Activated CD4-positive, alpha-beta T cell treated with anti-CD3 and anti-CD28 coated beads, Interleukin-2, amount 50 U/mL, for 48 hours (primary cell): Measurements from ENCODE around the gene UBN1.
"Not testable (repeated sequence)": the region's sequence is repeated elsewhere in the genome, so short reads cannot be mapped to it uniquely, and the experiment has no call there.

Experiments
- DNase-seq, 2 experiments: peaks; one replicate each; pipeline ENCODE4 v3.0.0-alpha.2; 2020

Gene UBN1

GRCh38 chr16:4888428-4889135 is 41.3 kb downstream of the UBN1 start:
- no peak for DNase-seq

GRCh38 chr16:4890026-4890425 is 42.7 kb downstream of the UBN1 start:
- DNase-seq = no peak

DNA sequence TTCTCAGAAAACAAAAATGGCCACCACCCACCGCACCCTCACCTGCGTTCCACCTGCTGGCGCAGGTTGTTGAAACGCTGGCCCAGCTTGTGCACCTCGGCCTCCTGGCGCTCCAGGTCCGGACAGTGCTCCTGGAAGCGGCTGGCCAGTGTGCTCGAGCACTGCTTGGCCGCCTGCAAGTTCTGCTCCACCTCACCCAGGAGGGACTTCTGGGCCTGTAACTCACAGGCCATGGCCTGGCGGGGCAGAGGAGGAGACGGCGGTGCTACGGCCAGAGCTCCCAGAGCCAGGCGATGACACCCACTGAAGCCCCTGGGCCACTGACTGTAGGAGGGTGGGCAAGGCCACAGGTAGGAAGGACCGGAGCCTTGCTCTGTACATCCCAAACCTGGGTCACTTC is 43.4 kb downstream of the UBN1 start:
- no peak for DNase-seq

- DNase-seq = no peak
Measured at GRCh38 chr16:4891097-4891885, 44.0 kb downstream of the UBN1 start.

GRCh38 chr16:4891886-4892216 is 44.6 kb downstream of the UBN1 start:
- DNase-seq = no peak

DNA sequence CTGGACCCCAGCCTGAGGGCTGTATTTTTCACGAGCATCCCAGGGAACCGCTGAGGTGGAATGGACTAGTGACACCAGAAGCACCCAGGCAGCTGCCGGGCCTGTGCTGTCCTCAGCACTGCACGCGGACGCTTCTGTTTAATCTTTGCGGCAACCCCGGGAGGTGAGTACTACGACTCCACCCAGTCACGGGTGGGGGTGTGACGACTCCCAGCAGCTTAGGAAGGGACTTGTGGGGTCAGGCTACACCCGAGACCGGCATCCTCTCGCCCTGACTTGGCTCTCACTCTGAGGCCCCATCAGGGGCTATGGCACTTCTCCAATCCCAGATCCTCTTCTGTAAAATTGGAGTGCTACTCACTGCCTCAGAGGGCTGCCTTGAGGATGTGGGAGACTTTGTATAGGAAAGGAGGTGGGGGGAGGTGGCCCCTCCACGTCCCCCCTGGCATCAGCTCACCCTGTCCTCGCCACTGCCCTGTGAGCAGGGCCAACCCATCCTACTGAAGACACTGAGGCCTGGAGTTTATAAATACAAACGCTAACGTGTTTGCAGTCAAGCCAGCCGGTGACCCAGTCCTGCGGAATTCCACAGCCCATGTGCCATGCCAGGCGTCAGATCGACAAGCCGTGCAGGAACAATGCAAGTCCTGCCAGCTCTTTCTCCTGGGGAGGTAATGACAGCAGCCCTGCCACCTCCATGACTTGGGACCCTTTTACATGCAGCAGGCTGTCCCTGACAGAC is 45.3 kb downstream of the UBN1 start:
- no peak for DNase-seq

- DNase-seq = no peak
Measured at GRCh38 chr16:4893103-4893862, 46.0 kb downstream of the UBN1 start.

DNA sequence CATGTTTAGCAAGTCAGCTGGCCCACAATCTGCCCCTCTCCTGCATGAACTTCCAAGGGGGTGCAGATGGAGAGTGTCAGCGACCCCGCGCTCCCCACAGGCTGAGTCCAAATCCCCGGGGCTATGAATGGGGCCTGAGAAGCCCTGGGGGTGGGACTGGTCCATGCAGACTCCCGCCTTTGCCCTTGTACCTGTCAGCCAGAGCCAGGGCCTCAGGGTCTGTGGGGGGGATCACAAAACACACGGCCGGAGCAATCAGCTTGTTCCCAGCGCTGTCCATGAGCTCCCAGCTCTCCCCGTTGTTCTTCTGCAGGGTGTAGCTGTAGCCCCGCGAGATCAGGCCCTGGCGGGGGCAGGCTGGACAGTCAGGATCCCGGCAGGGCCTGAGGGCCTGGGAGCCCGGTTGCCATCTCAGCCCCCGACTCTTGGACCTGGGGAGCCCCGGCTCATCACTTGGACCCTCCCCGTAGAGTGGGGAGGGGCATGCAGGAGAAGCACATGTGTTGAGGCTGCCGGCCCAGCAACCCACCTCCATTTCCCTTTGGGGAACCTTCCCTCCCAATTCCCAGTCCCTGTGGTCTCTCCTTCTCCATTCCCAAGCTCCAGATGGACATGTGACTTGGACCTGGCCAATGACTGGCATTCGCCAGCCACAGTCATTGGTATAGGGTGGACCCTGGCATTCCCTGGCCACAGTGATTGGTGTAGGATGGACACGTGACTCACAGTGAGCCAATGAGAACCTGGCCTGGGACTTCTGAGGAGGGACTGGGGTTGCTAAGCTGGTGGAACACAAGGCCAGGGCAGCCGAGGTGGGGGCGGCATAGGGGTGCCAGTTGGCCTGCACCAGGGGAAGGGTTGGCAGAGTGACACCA is 47.2 kb downstream of the UBN1 start:
- peak in 1 of 2 experiments; percentile 6 for DNase-seq

DNA sequence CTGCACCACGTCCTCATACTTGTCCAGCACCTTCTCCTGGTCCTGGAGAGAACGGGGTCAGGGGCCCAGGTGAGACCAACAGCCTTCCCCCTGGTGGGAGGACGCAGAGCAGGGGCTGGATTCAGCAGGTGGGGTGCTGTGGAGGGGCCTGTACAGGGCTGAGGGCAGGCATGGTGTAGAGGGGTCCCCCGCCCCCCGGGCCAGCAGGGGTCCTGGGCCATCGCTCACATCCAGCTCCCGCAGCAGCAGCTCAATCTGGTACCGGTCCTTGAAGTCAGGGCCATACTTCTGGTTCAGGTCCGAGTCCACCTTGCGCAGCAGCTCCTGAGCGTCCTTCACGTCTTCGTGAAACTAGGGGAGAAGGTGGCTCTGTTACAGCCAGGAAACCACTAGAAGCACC is 48.1 kb downstream of the UBN1 start:
- no peak for DNase-seq

GRCh38 chr16:4896761-4897160 is 49.5 kb downstream of the UBN1 start:
- not testable (repeated sequence) for DNase-seq

- no peak for DNase-seq
Measured at GRCh38 chr16:4897328-4897727, 50.0 kb downstream of the UBN1 start.

DNA sequence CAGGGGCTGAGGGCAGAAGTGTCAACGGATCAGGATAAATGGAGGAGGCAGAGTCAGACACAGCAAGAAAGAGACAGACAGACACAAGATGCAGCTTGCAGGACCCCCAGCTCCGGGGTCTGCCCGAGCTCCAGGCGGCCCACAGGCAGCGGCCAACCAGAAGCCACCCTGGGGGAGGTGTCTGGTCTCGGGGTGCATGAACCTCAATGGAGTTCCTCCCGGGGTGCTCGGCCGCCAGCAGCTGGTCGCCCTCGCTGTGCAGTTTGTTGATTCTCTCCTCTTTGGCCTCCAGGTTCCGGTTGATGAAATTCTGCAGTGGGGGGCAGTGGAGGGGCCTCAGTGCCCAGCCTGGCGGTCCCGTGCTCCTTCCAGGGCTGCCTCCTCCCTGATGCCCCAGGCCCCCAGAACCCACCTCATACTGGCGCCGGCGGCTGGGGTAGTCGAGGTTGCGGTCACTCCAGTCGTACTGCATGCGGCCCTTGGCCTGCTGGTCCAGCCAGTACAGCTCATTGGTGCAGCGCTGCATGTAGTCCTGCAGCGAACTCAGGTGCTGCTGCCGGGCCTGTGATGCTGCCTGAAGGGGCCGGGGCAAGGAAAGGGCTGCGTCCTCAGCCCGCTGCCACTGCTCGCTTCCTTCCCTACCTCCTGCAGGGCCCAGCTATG is 51.7 kb downstream of the UBN1 start:
- DNase-seq = no peak

GRCh38 chr16:4899474-4899846 is 52.2 kb downstream of the UBN1 start:
- no peak for DNase-seq

DNA sequence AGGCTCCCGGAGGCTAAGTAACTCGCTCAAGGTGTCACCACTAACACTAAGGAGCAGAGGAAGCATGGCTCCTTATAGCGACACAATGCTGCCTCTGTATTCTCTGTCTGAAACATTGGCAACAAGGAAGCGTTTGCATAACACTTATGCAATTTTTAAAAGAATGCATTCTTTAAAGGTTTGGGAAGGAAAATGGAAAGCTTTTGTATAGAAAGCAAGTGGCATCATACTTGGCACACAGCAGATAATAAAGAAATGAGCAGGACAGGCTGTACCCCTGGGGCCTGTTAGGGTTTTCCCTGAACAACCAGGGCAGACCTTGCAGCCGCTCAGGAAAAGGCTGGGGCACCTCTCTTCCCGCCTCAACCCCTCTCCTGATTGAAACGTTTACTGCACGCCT is 52.8 kb downstream of the UBN1 start:
- no peak for DNase-seq

GRCh38 chr16:4900750-4901149 is 53.5 kb downstream of the UBN1 start:
- DNase-seq = no peak

DNA sequence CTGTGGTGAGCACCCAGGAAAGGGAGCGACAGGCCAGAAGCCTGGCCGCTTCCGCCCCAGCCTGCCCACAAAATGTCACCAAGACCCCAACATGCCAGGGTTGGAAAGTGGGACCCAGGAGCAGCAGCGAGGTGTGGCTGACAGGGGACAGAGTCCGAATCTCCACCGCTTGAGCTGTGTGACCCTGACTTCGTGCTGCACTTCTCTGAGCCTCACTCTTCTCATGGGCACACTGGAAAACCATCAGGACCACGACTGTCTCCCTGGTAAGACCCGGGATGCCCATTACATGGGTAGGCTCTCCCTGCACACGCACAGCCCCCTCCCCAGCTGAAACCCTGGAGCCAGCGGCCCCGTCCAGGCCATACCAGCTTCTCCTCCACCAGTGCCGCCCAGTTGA is 54.8 kb downstream of the UBN1 start:
- no peak for DNase-seq

- no peak for DNase-seq
Measured at GRCh38 chr16:4904108-4904941, 57.0 kb downstream of the UBN1 start.

DNA sequence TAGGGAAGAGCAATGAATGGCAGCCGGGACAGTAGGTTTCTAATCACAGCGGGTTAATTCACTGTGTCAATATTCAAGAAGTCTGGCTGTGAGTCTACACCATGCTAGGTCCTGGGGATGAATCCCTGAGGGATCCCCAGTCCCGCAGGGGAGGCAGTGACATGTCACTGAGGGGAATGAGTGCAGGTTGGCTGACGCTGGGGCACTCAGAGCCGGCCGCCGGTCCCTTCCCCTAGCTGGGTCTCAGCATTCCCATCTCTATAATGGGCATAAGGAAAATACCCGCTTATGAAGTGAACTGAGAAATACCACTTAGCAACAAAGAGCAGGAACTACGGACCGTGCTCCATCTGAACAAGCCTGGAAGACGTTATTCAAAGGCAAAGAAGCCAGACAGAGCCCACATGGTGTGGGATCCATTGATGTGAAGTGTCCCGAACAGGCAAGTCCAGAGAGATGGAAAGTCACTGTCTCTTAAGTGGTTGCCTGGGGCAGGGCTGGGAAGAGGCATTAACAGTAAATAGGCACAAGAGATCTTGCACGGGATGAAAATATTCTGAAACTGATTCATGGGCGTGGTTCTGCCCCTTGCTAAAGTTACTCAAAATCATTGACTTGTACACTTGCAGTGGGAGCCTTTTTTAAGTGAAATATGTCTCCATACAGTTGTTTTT is 57.8 kb downstream of the UBN1 start:
- DNase-seq = no peak

DNA sequence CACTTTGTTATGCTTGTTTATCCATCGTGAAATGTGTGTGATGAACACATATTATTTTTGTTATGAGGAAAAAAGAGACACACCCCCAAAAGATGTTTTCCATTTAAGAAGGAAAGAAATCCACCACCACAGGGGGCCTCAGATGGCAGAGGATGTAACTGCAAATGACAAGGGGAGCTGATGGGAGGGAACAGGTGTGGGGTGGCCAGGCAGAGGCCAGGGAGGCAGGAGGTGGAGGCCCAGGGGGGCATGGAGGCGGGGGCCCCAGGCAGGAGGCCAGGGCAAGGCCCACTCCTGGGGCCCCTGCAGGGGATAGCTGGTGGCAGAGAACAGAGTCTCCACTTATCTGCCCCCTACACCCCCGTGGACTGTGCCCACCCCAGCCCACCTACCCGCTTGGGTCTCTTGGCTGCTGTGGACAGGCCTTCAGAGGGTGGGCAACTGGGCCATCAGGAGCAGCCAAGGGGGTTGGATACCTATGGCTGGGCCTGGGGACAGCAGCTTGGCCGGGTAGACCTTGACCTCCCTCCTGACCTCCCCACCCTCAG is 61.6 kb downstream of the UBN1 start:
- no peak for DNase-seq

GRCh38 chr16:4909825-4910224 is 62.5 kb downstream of the UBN1 start:
- no peak for DNase-seq
